Measurements from ENCODE around the gene CD63.
"Not testable (repeated sequence)": the region's sequence is repeated elsewhere in the genome, so short reads cannot be mapped to it uniquely, and the experiment has no call there.

The CD63 gene, protein sequence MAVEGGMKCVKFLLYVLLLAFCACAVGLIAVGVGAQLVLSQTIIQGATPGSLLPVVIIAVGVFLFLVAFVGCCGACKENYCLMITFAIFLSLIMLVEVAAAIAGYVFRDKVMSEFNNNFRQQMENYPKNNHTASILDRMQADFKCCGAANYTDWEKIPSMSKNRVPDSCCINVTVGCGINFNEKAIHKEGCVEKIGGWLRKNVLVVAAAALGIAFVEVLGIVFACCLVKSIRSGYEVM

DNA sequence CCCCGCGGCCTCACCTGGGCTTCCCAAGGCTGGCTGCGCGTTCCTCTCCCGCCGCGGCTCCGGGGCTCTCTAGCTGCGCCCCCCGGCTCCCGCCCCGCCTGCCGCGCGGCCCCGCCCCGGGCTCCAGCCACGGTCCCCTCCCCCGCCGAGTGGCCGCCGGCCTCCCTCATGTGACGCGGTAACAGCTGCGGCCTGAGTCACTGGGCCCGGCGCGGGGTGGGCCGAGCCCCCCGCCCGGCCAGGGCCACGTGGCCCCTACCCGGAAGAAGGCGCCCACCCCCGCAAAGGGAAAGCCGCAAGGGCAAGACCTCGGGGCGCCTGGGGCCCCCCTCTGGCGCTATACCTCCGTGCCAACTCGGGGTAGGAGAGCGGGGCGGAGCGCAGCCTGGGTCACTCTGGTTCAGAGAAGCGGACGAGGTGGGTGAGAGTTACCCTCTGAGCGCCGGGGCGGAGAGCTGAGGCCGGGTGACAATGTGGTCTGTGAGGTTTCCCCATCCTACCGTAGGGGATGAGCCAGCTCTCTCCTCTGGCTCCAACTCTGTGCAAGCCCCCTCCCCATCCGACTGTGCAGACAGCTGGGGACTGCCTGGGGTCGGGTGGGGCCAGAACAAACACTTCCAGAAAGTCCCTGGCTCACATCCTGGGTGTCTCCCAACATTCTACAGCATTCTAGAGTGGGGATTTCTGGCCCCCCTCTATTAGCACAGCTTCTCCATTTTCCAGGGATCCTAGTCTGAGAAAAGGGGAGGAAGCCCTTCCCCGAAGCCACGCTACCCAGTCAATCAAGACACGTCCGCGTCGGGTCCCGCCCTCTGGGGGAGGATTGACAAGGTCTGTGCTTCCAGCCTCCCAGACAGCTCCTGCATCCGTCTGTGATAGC is at the start of gene CD63:
Gene CD63, minus strand, starts transcription at position 71 of the 880 bp plus-strand sequence. CDS start 668 bp downstream, outside the sequence.
- intact Hi-C loops (cut with DNase I): loop anchor here (5.0 kb wide), 1 partner anchor 198 kb away; the partner anchor contains the start of gene PYM1
- peak; percentile 86 to 98 (median 94) for DNase-seq

DNA sequence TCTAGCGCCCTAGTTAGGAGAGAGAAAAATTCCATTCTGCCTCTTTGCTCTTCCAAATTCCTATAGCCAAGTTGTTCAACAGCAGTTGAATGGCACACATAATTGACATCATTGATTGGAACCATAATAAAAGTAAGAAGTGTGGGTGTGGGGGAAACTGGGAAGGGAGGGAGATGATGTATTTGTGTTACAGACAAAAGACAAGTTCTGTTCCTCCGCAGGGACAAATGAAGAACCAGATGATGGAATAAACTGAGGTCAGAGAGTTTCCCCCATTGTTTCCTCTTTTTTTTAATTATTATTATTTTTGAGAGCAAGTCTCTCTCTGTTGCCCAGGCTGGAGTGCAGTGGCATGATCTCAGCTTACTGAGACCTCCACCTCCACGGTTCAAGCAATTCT is 49.0 kb upstream of the CD63 start:
- DNase-seq: peak in 1 of 42 donors; percentile 6
- intact Hi-C loops (cut with DNase I): no loop called here

DNA sequence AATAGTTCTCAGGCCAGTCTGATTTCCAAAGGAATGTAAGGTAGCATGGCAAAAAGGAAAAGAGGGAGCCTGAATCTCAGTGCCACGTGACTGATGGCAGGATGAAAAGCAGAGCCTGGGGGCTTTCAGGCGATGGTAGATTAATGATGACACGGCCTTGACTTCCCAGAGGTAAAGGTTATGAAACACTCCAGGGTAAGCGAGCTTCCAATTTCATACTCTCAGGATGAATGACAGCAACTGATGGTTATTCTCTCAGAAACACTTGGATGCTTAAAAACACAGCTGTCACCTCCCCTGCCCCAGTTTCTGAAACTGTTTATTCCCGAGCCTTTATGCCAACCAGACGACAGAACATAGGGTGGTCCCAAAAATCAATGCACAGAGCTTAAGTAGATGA is 42.9 kb upstream of the CD63 start:
- intact Hi-C loops (cut with DNase I): no loop called here
- no peak for DNase-seq

DNA sequence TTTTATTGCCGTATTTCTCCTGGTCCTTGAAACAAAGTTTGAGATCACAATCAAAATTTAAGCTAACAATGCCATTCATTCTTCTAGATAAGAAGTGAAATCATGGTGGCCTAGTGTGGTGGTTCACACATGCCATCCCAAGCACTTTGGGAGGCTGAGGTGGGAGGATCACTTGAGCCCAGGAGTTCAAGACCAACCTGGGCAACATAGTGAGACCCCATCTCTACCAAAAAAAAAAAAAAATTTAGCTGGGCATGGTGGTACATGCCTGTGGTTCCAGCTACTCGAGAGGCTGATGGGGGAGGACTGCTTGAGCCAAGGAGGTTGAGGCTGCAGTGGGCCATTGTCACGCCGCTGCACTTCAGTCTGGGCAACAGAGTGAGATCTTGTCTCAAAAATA is 38.3 kb upstream of the CD63 start:
- intact Hi-C loops (cut with DNase I): no loop called here
- no peak for DNase-seq

DNA sequence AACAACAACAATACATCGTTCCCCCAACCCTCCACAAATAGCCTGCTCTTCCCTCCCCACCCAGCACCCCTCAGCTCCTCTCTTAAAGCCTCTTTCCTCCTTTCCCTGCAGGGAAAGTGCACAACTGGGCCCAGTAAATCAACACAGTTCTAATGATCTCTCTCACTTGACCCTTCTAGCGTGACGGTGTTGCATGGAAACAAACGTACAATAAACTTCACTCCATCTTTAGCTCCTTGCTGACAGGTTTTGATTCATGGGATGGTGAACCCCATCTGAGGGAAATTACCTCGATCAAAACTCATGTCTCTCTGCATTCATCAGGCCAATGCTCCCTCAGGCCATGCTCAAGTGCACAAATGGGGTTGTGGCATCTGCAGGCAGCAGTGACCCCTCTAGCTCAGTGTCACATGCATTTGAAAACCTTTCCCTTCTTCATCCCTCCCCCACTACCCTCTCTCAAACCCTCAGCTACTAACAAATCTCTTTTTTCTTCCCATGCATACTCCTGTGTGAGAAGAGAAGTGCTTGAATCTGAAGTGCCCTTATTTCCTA is 37.0 kb upstream of the CD63 start:
- no peak for DNase-seq
- intact Hi-C loops (cut with DNase I): no loop called here

DNA sequence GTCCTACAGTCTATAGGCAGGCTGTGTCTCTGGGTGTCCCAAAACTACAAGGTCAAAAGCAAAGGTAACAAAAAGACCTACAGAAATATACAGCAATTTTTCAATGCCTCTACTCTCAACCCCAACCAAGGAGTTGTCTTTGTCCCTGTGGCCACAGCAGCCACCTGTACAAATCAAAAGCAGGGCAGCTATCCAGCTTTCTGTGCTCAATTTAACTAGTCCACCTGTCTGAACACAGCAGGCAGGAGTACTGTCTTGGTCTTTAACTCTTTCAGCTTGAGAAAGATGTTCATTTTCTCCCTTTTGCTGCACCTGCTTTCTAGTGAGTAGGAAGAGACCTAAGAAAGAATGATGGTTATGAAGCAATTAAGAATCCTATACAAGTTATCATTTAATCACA is 33.8 kb upstream of the CD63 start:
- no peak for DNase-seq
- intact Hi-C loops (cut with DNase I): no loop called here

DNA sequence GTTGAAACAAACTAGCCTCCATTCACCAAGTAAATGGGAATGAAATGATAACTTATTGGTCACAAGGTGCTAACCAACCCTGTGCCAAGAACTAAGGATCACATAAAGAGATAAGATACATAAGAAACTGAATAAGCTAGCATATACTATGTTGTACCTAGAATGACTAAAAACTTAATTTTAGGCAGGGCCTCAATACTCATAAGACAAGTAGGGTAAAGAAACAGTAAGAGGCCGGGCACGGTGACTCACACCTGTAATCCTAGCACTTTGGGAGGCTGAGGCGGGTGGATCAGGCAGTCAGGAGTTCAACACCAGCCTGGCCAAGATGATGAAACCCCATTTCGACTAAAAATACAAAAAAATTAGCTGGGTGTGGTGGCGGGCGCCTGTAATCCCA is 31.9 kb upstream of the CD63 start:
- DNase-seq: no peak
- intact Hi-C loops (cut with DNase I): no loop called here

DNA sequence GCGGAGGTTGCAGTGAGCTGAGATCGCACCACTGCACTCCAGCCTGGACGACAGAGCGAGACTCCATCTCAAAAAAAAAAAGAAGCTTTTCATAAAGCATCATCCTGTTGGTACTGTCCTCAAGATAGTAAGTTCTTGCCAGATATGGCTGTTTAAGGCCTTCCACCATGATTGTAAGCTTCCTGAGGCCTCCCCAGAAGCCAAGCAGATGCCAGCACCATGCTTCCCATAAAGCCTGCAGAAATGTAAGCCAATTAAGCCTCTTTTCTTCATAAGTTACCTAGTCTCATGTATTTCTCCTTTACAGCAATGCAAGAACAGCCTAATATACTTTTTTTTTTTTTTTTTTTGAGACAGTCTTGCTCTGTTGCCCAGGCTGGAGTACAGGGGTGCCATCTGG is 29.8 kb upstream of the CD63 start:
- DNase-seq; intact Hi-C loops (cut with DNase I): not testable (repeated sequence)

DNA sequence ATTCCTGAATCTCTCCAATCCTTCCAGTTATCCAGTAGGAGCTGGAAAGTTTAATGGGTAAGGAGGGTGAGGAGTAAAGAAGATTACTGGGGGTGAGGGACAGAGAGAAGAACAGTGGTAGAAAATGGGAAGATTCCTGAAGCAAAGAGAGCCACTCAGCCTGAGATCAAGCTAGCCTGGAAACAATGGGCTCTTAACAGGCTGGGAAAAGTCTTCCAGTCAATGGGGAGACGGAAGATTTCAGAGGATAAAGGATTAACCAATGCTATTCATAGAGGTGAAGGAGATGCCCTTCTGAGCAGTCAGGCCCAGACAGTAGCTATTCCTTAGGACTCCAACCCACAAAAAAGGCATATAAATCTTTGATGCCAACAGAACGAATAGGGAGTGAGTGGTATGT is 28.9 kb upstream of the CD63 start:
- DNase-seq: no peak
- intact Hi-C loops (cut with DNase I): no loop called here

DNA sequence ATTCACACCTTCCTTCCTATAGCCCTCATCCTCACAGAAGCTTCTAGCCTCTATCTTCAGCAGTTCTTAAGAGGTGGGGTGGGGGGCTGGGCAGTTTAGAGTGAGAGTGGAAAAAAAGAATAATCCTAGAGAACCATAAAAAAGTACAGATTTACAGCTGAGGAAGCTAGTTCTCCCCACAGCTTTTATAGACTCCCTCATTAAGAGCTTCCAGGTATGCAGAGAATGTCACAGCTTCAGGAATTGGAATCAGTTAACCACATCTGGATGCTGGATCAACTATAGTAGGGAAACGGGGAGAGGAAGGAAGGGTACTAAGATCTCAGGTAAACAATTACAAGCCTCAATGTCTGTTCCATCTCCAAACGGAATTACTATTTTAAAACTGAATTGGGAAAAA is 26.4 kb upstream of the CD63 start:
- intact Hi-C loops (cut with DNase I): no loop called here
- no peak for DNase-seq

DNA sequence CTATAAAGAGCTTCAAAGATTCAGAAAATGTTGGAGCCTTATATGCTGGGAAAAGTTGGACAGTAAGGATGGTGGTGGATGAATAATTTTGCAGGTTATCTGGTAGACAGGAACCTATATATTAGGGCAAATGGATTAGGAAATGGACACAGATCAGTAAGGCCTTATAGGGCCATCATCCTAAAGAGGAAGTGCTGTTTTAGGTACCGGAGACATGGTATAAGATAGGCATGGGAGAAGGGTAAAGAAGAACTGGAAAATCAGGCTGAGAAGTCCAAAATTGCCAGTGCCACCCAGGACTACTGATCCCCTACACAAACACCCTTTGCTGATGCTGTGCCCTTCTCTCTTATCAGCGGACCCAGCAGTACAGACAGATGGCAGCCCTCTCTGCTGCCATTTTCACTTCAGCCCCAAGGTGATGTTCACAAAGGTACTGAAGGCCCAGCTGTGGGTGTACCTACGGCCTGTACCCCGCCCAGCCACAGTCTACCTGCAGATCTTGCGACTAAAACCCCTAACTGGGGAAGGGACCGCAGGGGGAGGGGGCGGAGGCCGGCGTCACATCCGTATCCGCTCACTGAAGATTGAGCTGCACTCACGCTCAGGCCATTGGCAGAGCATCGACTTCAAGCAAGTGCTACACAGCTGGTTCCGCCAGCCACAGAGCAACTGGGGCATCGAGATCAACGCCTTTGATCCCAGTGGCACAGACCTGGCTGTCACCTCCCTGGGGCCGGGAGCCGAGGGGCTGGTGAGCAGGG is 19.6 kb upstream of the CD63 start:
- DNase-seq: no peak
- intact Hi-C loops (cut with DNase I): no loop called here

DNA sequence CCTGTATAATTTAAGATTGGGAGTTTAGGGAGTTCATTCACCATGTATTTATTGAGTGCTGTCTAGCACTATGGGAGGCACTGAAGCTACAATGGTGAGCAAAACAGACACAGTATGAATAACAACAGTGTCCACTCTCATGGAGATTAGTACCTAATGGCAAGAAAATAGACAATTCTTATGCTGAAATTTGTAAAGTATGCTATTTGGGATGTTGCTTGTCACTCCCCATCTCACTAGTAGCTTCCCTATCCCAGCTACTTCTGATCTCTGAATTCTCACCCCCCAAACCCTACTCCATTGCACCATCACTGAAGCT is 18.1 kb upstream of the CD63 start:
- DNase-seq: no peak
- intact Hi-C loops (cut with DNase I): no loop called here

DNA sequence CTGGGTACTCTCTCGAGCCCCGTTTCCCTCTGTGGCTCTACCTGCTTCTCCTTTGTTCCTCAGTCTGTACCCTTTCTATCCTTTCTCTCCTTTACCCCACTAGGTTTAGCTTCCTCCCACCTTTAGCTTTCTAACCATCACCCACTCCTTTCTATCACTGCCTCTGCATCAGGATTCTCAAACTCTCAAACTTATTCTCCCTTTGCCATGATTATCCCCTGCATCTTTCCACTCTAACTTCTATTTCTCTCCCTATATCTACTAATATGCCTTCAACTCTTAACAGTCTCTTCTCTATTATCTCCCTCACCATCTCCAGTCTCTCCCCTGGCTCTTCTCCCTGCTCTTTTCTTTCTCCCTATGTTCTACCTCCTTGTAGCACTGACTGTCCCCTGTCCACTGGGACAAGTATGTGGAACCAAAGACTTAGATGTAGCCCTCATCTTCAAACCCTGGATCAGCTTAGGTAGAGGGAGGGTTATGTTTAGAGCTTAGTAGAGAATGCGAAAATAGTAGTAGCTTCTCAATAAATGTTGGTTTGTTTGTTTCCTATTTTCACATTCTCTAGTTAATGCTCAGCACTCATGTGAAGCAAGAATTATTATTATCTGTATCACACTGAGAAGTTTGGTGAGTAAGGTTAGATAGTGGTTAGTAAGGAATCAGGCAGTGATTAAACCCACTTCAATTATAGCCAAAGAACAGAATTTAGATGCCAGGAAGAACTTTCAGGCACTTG is 17.5 kb upstream of the CD63 start:
- DNase-seq: peak in 2 of 42 donors; percentile 15 to 38
- intact Hi-C loops (cut with DNase I): no loop called here

DNA sequence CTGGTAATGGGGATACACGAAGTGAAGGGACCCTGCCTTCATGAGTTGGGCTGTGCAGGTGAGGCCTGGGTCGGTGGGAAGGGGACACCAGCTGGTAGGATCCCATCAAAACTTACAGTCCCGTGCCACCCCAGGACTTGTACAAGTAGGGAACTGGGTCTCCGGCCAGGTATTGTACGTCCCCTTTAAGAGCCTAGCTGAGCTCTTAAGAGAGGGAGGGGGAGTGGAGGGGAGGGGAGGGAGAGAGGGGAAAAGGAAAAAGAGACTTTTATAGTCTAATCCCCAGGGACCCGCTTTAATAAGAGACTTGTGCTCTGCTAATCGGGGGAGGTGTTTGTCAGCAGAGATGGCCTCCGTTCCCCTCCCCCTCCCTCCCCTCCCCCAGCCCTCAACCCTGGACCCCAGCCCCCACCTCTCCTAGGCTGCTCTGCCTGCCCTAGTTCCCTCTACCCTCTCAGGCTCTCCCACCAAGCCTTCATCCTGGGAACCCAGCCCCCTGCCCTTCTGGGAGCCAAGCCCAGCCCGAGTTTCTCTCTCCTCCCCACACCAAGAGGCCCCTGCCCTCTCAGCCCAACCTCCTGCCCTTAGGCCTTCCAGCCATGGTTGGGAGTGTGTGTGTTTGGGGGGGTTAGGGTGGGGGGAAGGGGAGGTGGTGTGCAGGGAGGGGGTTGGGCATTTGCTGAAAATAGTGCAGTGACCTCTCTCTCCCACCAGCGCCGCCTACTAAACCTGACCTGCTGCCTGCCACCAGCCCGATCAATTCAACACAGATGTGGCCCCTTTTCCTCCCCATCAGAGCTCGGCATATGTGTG is 16.8 kb upstream of the CD63 start:
- intact Hi-C loops (cut with DNase I): no loop called here
- DNase-seq: peak in 11 of 42 donors; percentile 19 to 61 (median 35)

DNA sequence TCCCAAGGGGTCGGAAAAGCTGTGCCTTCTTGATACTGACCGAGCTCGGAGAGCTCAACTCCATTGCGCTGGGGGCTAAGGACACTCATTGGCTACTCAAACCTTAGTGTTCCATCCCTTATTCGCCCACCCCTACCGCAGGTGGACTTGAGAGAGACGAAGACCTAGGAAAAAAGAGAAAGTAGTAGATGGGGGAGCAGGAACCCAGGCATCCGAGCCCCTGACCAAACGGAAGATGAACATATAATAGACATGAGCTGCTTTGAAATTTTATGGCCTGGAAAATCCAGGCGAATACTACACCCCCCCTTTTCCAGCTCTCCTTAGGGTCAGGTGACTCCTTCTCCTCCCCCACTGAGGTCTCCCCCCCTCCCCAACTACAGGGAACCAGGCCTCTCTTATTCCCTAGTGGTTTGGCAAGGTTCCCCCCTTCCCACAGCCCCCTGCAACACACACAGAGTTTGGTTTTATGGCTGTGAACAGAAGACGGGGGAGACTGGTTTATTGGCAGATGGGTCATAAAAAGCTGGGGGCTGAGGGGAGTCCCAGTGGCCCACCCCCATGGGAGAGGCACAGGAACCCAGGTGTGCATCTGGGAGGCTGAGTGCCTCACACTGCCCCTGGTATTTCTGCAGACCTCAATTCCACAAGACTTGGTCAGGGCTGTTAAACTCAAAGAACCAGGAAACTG is 15.7 kb upstream of the CD63 start:
- no peak for DNase-seq
- intact Hi-C loops (cut with DNase I): loop anchor here (5.0 kb wide), 1 partner anchor 73 kb away; the partner anchor contains the start of genes ORMDL2 and SARNP

DNA sequence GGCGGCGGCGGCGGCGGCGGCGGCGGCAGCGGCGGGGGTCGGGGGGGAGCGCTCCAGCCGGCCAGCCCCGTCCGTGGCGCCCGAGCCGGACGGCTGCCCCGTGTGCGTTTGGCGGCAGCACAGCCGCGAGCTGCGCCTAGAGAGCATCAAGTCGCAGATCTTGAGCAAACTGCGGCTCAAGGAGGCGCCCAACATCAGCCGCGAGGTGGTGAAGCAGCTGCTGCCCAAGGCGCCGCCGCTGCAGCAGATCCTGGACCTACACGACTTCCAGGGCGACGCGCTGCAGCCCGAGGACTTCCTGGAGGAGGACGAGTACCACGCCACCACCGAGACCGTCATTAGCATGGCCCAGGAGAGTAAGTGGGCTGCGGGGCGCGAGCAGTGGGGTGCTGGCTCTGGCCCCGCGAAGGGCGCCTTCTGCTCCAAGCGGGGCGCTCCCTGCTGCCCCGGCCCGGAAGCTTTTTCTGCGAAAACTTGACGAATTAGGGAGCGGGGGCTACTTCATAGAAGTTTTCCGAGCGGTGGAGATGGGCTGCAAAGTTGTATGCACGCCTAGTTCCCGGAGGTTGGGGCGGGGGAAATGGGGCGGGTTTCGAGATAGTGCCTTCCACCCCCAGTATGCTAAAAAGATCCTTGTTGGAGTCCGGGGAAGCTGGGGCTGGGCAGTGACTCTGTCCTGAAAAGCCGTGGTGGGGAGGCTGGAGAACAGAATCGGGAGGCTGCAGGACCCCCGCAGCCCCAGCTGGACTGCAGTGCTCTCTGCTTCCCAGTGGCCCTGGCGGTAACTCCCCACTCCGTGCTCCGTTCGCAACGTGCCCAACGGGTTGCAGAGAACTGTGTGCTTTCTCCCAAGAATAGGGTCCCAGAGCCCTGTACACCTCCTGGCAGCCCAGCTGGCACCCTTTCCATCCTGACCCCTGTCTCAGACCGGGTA is 14.9 kb upstream of the CD63 start:
- intact Hi-C loops (cut with DNase I): loop anchor here (5.0 kb wide), 1 partner anchor 74 kb away; the partner anchor contains the start of genes ORMDL2 and SARNP

More for the DNA sequence above, 14.9 kb upstream of the CD63 start:
- peak in 26 of 42 donors; percentile 16 to 65 (median 48) for DNase-seq
